ENCODE results near the gene GRIK1.

The GRIK1 gene

GRCh38 chr21:29826386-29826785 lies 113.4 kb downstream of the GRIK1 start:
- no peak for DNase-seq

- no peak for DNase-seq
Measured at GRCh38 chr21:29825936-29826335, 113.9 kb downstream of the GRIK1 start.

GRCh38 chr21:29825345-29825744 lies 114.5 kb downstream of the GRIK1 start:
- DNase-seq: no peak

- DNase-seq: no peak
Measured at GRCh38 chr21:29822064-29822463, 117.7 kb downstream of the GRIK1 start.

GRCh38 chr21:29821230-29821629 lies 118.6 kb downstream of the GRIK1 start:
- DNase-seq: no peak

- DNase-seq: no peak
Measured at GRCh38 chr21:29819675-29820326, 120.0 kb downstream of the GRIK1 start.

- DNase-seq: no peak
Measured at GRCh38 chr21:29818383-29818921, 121.3 kb downstream of the GRIK1 start.

GRCh38 chr21:29817450-29817849 lies 122.3 kb downstream of the GRIK1 start:
- no peak for DNase-seq

GRCh38 chr21:29812947-29813346 lies 126.8 kb downstream of the GRIK1 start:
- no peak for DNase-seq

- no peak for DNase-seq
Measured at GRCh38 chr21:29810871-29811270, 128.9 kb downstream of the GRIK1 start.

- DNase-seq: no peak
Measured at GRCh38 chr21:29808153-29808552, 131.6 kb downstream of the GRIK1 start.

- no peak for DNase-seq
Measured at GRCh38 chr21:29805105-29805504, 134.7 kb downstream of the GRIK1 start.

- no peak for DNase-seq
Measured at GRCh38 chr21:29803191-29803590, 136.6 kb downstream of the GRIK1 start.

- no peak for DNase-seq
Measured at GRCh38 chr21:29801122-29801521, 138.7 kb downstream of the GRIK1 start.

GRCh38 chr21:29800056-29800455 lies 139.7 kb downstream of the GRIK1 start:
- no peak for DNase-seq

GRCh38 chr21:29798840-29799239 lies 141.0 kb downstream of the GRIK1 start:
- DNase-seq: no peak

GRCh38 chr21:29797155-29797554 lies 142.6 kb downstream of the GRIK1 start:
- no peak for DNase-seq

GRCh38 chr21:29793712-29794111 lies 146.1 kb downstream of the GRIK1 start:
- no peak for DNase-seq

- DNase-seq: no peak
Measured at GRCh38 chr21:29789393-29789792, 150.4 kb downstream of the GRIK1 start.

- DNase-seq: no peak
Measured at GRCh38 chr21:29788752-29789151, 151.0 kb downstream of the GRIK1 start.

- DNase-seq: no peak
Measured at GRCh38 chr21:29787361-29787909, 152.4 kb downstream of the GRIK1 start.

GRCh38 chr21:29786496-29787360 lies 153.1 kb downstream of the GRIK1 start:
- no peak for DNase-seq

GRCh38 chr21:29777160-29777559 lies 162.6 kb downstream of the GRIK1 start:
- DNase-seq: no peak

- DNase-seq: no peak
Measured at GRCh38 chr21:29775462-29775861, 164.3 kb downstream of the GRIK1 start.
